ENCODE measurements around the gene CLMP.
"Not testable (repeated sequence)": the region's sequence is repeated elsewhere in the genome, so short reads cannot be mapped to it uniquely, and the experiment has no call there.

CLMP gene

DNA sequence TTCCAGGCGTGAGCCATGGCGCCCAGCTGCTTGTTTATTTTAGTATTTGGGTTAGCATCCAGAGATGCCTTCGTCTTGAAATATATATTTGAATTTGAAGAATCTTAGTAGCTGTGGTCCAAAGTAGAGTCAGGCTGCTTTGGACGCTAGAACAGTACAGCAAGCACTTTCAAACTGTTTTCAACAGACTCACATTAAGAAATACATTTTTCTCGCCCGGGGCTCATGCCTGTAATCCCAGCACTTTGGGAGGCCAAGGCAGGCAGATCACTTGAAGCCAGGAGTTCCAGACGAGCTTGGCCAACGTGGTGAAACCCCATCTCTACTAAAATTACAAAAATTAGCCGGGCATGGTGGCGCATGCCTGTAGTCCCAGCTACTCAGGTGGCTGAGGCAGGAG, 106.2 kb downstream of the CLMP start:
- peaks cover 30% of the 10 kb centered on the region for H3K4me1 Mint-ChIP-seq (ENCODE audit: low read depth)
- not testable (repeated sequence) for H3K27me3 Mint-ChIP-seq (ENCODE audit: low read depth); H3K36me3 Mint-ChIP-seq (ENCODE audit: low read depth); H3K9me3 Mint-ChIP-seq; H3K4me3 Mint-ChIP-seq; H3K27ac Mint-ChIP-seq

- H3K4me3 Mint-ChIP-seq: peak overlapping the region; percentile 66
- H3K4me1 Mint-ChIP-seq (ENCODE audit: low read depth): peaks cover 41% of the 10 kb centered on the region
- not testable (repeated sequence) for H3K9me3 Mint-ChIP-seq; H3K27me3 Mint-ChIP-seq (ENCODE audit: low read depth)
- peak overlapping the region; percentile 92 for H3K27ac Mint-ChIP-seq
- H3K36me3 Mint-ChIP-seq (ENCODE audit: low read depth): peaks cover 10% of the 10 kb centered on the region
Observed at GRCh38 chr11:123087657-123088056, 107.4 kb downstream of the CLMP start.

- H3K4me3 Mint-ChIP-seq: peak overlapping the region; percentile 40
Observed at GRCh38 chr11:123086305-123086704, 108.7 kb downstream of the CLMP start.

DNA sequence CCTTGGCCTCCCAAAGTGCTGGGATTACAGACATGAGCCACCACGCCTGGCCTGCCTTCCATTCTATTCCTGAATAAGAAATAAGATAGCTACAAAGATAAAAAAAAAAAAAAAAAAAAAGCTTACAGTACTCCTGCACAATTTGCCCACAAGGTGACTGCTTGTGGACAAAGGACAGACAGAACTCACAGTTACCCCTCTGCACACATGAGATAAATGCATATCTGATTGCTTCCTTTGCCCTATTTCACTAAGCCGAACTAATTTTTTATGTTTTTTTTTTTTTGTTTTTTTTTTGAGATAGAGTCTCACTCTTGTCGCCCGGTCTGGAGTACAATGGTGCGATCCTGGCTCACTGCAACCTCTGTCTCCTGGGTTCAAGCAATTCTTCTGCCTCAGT, 109.6 kb downstream of the CLMP start:
- Mint-ChIP-seq H3K4me3 (no peak overlapping the region), H3K9me3 (peaks cover 3% of the 10 kb centered on the region), H3K27me3 (ENCODE audit: low read depth) (no peaks in the 10 kb centered on the region), H3K4me1 (ENCODE audit: low read depth) (peaks cover 42% of the 10 kb centered on the region), H3K27ac (no peak overlapping the region), H3K36me3 (ENCODE audit: low read depth) (peaks cover 10% of the 10 kb centered on the region)

More at GRCh38 chr11:123086305-123086704, 108.7 kb downstream of the CLMP start:
- Mint-ChIP-seq H3K4me1 (ENCODE audit: low read depth) (peaks cover 46% of the 10 kb centered on the region), H3K36me3 (ENCODE audit: low read depth) (peaks cover 10% of the 10 kb centered on the region), H3K27ac (peak overlapping the region; percentile 82), H3K9me3 (peaks cover 3% of the 10 kb centered on the region), H3K27me3 (ENCODE audit: low read depth) (no peaks in the 10 kb centered on the region)

DNA sequence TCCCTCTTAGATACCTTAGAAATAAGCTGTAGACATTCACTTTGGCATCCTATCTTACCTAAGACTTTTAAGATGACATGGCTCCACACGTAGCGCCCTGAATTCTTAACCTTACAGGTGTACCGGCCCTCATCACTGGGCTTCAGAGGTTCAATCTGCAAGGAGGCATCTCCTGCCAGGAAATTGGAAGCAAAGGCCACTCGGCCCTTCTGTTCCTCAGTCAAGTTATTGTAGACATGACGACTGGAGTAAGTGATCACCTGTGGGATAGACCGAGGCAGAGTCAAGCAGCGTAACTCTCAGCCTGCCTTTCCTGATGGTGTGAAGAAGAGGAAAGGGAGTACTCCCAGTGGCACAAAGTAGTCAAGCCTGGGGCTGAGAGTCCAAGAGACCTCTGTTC, 110.6 kb downstream of the CLMP start:
- H3K4me1 Mint-ChIP-seq (ENCODE audit: low read depth): peaks cover 47% of the 10 kb centered on the region
- peak overlapping the region; percentile 41 for H3K27ac Mint-ChIP-seq
- peaks cover 10% of the 10 kb centered on the region for H3K36me3 Mint-ChIP-seq (ENCODE audit: low read depth)
- no peaks in the 10 kb centered on the region for H3K27me3 Mint-ChIP-seq (ENCODE audit: low read depth)
- no peak overlapping the region for H3K4me3 Mint-ChIP-seq
- H3K9me3 Mint-ChIP-seq: peaks cover 3% of the 10 kb centered on the region

GRCh38 chr11:123083623-123084029, 111.4 kb downstream of the CLMP start:
- Mint-ChIP-seq H3K4me1 (ENCODE audit: low read depth) (peaks cover 44% of the 10 kb centered on the region), H3K27me3 (ENCODE audit: low read depth) (no peaks in the 10 kb centered on the region), H3K9me3 (peaks cover 3% of the 10 kb centered on the region), H3K4me3 (peak overlapping the region; percentile 82), H3K36me3 (ENCODE audit: low read depth) (peaks cover 10% of the 10 kb centered on the region), H3K27ac (peak overlapping the region; percentile 93)

GRCh38 chr11:123082977-123083376, 112.1 kb downstream of the CLMP start:
- H3K27me3 Mint-ChIP-seq (ENCODE audit: low read depth): no peaks in the 10 kb centered on the region
- peak overlapping the region; percentile 93 for H3K27ac Mint-ChIP-seq
- H3K9me3 Mint-ChIP-seq: peaks cover 3% of the 10 kb centered on the region
- H3K36me3 Mint-ChIP-seq (ENCODE audit: low read depth): peaks cover 10% of the 10 kb centered on the region
- peaks cover 39% of the 10 kb centered on the region for H3K4me1 Mint-ChIP-seq (ENCODE audit: low read depth)
- H3K4me3 Mint-ChIP-seq: peak overlapping the region; percentile 82

GRCh38 chr11:123080015-123080414, 115.0 kb downstream of the CLMP start:
- Mint-ChIP-seq H3K9me3 (peaks cover 3% of the 10 kb centered on the region), H3K27ac (peak overlapping the region; percentile 45), H3K36me3 (ENCODE audit: low read depth) (peaks cover 13% of the 10 kb centered on the region), H3K27me3 (ENCODE audit: low read depth) (no peaks in the 10 kb centered on the region), H3K4me1 (ENCODE audit: low read depth) (peaks cover 29% of the 10 kb centered on the region), H3K4me3 (no peak overlapping the region)

DNA sequence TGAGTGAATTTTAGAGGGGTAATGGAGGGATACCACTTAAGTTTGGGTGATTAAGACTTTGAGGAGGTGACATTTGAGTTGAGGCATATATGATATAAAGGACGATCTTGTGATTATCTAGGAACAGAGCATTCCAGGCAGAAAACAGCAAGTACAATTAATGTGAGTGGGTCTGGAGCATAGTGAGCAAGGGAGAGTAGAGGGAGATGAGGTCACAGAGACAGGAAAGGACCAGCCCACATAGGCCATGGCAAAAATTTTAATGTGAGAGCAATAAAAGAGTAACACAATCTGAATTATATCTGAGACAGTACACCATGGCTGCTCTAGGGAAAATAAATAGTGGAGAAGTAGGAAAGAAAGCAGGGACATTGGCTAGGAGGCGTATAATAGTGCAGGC, 118.6 kb downstream of the CLMP start:
- H3K27ac Mint-ChIP-seq: no peak overlapping the region

GRCh38 chr11:123073343-123074057, 121.5 kb downstream of the CLMP start:
- no peak overlapping the region for H3K4me3 Mint-ChIP-seq
- no peaks in the 10 kb centered on the region for H3K27me3 Mint-ChIP-seq (ENCODE audit: low read depth)
- H3K9me3 Mint-ChIP-seq: no peaks in the 10 kb centered on the region
- peaks cover 10% of the 10 kb centered on the region for H3K36me3 Mint-ChIP-seq (ENCODE audit: low read depth)
- H3K4me1 Mint-ChIP-seq (ENCODE audit: low read depth): peaks cover 48% of the 10 kb centered on the region
- H3K27ac Mint-ChIP-seq: peak overlapping the region; percentile 60

More for the DNA sequence above, 118.6 kb downstream of the CLMP start:
- Mint-ChIP-seq H3K4me3 (no peak overlapping the region), H3K9me3 (no peaks in the 10 kb centered on the region), H3K4me1 (ENCODE audit: low read depth) (peaks cover 27% of the 10 kb centered on the region), H3K27me3 (ENCODE audit: low read depth) (no peaks in the 10 kb centered on the region), H3K36me3 (ENCODE audit: low read depth) (peaks cover 8% of the 10 kb centered on the region)

- no peak overlapping the region for H3K4me3 Mint-ChIP-seq
- no peaks in the 10 kb centered on the region for H3K27me3 Mint-ChIP-seq (ENCODE audit: low read depth)
- peaks cover 51% of the 10 kb centered on the region for H3K4me1 Mint-ChIP-seq (ENCODE audit: low read depth)
- H3K27ac Mint-ChIP-seq: peak overlapping the region; percentile 28
- peaks cover 11% of the 10 kb centered on the region for H3K36me3 Mint-ChIP-seq (ENCODE audit: low read depth)
- no peaks in the 10 kb centered on the region for H3K9me3 Mint-ChIP-seq
Observed at GRCh38 chr11:123072762-123073161, 122.3 kb downstream of the CLMP start.

DNA sequence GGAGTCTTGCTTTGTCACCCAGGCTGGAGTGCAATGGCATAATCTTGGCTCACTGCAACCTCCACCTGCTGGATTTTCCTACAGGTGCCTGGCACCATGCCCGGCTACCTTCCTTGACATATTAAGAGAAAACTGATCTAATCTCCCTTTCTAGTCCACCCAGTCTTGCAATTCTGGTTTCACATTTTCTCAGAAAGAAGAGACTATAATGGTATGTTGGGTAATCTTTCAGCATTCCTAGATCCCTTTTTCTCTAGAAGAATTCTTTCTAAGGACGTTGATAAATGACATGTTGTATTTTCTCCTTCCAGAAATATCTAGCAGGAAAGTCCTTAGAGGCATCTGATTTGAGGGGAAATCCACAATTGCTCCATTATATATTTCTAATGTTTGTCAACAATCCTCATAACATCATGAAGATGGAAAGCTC, 122.7 kb downstream of the CLMP start:
- no peaks in the 10 kb centered on the region for H3K9me3 Mint-ChIP-seq
- H3K4me3 Mint-ChIP-seq: no peak overlapping the region
- no peaks in the 10 kb centered on the region for H3K27me3 Mint-ChIP-seq (ENCODE audit: low read depth)
- H3K4me1 Mint-ChIP-seq (ENCODE audit: low read depth): peaks cover 51% of the 10 kb centered on the region
- H3K27ac Mint-ChIP-seq: peak overlapping the region; percentile 28
- peaks cover 11% of the 10 kb centered on the region for H3K36me3 Mint-ChIP-seq (ENCODE audit: low read depth)

GRCh38 chr11:123069908-123070821, 124.9 kb downstream of the CLMP start:
- H3K4me3 Mint-ChIP-seq: peak overlapping the region; percentile 82
- no peaks in the 10 kb centered on the region for H3K9me3 Mint-ChIP-seq
- peaks cover 55% of the 10 kb centered on the region for H3K4me1 Mint-ChIP-seq (ENCODE audit: low read depth)
- no peaks in the 10 kb centered on the region for H3K27me3 Mint-ChIP-seq (ENCODE audit: low read depth)
- peaks cover 11% of the 10 kb centered on the region for H3K36me3 Mint-ChIP-seq (ENCODE audit: low read depth)
- H3K27ac Mint-ChIP-seq: peak overlapping the region; percentile 99

GRCh38 chr11:123065621-123066020, 129.4 kb downstream of the CLMP start:
- Mint-ChIP-seq H3K27ac (peak overlapping the region; percentile 80), H3K27me3 (ENCODE audit: low read depth) (no peaks in the 10 kb centered on the region), H3K9me3 (no peaks in the 10 kb centered on the region), H3K36me3 (ENCODE audit: low read depth) (peaks cover 28% of the 10 kb centered on the region), H3K4me1 (ENCODE audit: low read depth) (peaks cover 43% of the 10 kb centered on the region), H3K4me3 (no peak overlapping the region)

All from T-helper 1 cell treated with Interleukin-12 subunit alpha and Interleukin-12 subunit beta and Interleukin-4 antibody, amounts not matched to agents 30 μg/mL and 1 μg/mL, for 36 hours (primary cell).